Measurements from ENCODE around the gene PRPF6. TPM values are rescaled to one million over a fixed set of nuclear protein-coding genes. Genes with fewer than 3 reads are reported as not detected.
A peak's percentile ranks its signal among the peaks of the same experiment; 100 is the strongest.

PRPF6 gene
- total and polyA plus RNA-seq, 2 donors (not counting 3 experiments of a cell fraction or from before 2014, with no cell fraction given): 35.3 to 67.4 TPM

GRCh38 chr20:64035933-64036345 is 55.0 kb downstream of the PRPF6 start, which contains the start of gene C20orf204:
C20orf204 (plus strand) TSS chr20:64036182; CDS start chr20:64036324, 142 bp downstream.
- no TSS peak for BruUV-seq (replicated peaks)
- no peak within 1 kb of the TSS for H2AFZ ChIP-seq (ENCODE audit: low read depth, low read length)
- H3K4me3 ChIP-seq (replicated peaks in 1 of 3; ENCODE audit: insufficient read depth in 1 of 3, low read depth in 1 of 3, low read length in 3 of 3): no peak within 1 kb of the TSS
- TF ChIP-seq, protein P1, sequence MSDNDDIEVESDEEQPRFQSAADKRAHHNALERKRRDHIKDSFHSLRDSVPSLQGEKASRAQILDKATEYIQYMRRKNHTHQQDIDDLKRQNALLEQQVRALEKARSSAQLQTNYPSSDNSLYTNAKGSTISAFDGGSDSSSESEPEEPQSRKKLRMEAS (IDR thresholded peaks at IDR 0.05; ENCODE audit: insufficient read depth, insufficient read length): no peak
- TF ChIP-seq POLR2AphosphoS5 (IDR thresholded peaks at IDR 0.05; ENCODE audit: insufficient read depth, low read depth, low read length) (peak; percentile 1), FOS (IDR thresholded peaks at IDR 0.05; ENCODE audit: borderline replicate concordance, insufficient read depth, low read length) (no peak)
- H3K9ac ChIP-seq (replicated peaks; ENCODE audit: extremely low read depth, insufficient read depth, low read length): no peak within 1 kb of the TSS
- H3K4me2 ChIP-seq (ENCODE audit: insufficient read depth, low read length): no peak within 1 kb of the TSS
- dilution Hi-C loops (cut with MboI; ENCODE audit: extremely low pct_ligation_motif_present, low sequenced_read_pairs) (no loop called here), intact Hi-C loops (cut with micrococcal nuclease) (no loop called here)
- ChIA-PET POLR2A (no interaction called here), CTCF (interaction anchor here (7.5 kb wide), 1 partner anchor 20 kb away, joined by 412 read pairs; the partner anchor contains the start of genes SOX18 and TCEA2)
- peaks cover 0 to 13% of the 10 kb centered on the region in 2 experiments for H3K36me3 ChIP-seq (ENCODE audit: control insufficient read depth in 2 of 2, extremely low read depth in 1 of 2, insufficient read depth in 2 of 2, low read length in 2 of 2)
- H4K20me1 ChIP-seq (replicated peaks; ENCODE audit: control insufficient read depth, extremely low read depth, insufficient read depth, low read length): no peaks in the 10 kb centered on the region
- no peak within 1 kb of the TSS for H3K27ac ChIP-seq (ENCODE audit: insufficient read depth, low read depth, low read length)
- no peaks in the 10 kb centered on the region for H3K79me2 ChIP-seq (ENCODE audit: control insufficient read depth, insufficient read depth, low read length)
- DNase-seq (ENCODE audit: low read depth, low spot score) (no peak), FAIRE-seq (no peak)
- no peaks in the 10 kb centered on the region for H3K9me3 ChIP-seq (replicated peaks; ENCODE audit: control insufficient read depth, insufficient read depth, low read length)
- H3K4me1 ChIP-seq (ENCODE audit: control insufficient read depth, extremely low read depth, insufficient read depth, low read length): peaks cover 25% of the 10 kb centered on the region
- no peaks in the 10 kb centered on the region for H3K27me3 ChIP-seq (ENCODE audit: control insufficient read depth in 2 of 2, insufficient read depth in 2 of 2, low read length in 2 of 2)
- no peaks in the 10 kb centered on the region for H3K9me1 ChIP-seq (replicated peaks; ENCODE audit: control insufficient read depth, extremely low read depth, insufficient read depth, low read length)

DNA sequence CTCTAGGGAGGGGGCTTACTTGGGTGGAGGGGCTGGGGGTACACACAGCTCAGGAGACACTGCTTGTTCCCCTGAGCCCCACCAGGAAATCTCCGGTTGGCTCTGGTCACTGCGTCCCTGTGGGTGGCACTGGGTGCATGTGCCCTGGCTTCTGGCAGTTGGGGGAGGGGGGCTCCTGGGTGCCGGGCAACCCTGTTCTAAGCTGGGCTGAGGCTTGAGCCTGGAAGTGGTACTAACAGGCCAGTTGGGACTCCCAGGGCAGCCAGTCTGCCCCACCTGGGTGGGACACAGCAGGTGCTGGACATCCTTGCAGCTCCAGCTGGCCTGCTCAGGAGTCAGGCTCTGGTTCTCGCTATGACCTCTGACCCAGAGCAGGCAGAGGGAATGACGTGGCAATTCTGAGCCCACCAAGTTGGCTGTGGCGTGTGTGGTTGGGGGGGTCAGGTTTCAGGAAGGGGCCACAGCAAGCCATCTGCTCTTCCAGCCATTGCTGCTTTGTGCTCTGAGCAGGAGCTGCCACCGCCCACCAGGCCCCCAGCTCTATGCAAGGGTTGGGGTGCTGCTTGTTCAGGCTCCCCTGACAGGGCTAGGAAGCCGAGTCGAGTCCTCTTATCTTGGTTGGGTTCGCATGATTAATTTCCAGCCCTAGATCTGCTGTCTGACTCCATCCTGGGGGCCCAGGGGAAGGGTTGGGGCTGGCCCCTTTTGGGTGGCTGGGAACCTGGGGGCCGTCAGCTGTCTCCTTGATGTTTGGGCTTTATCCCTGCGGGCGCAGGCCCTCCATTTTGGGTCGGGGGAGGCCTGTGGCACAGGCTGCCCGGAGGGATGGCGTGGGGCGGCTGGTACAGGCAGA is 55.6 kb downstream of the PRPF6 start:
- Histone ChIP-seq H3K9me1 (replicated peaks; ENCODE audit: control insufficient read depth, extremely low read depth, insufficient read depth, low read length) (no peaks in the 10 kb centered on the region), H3K4me1 (ENCODE audit: control insufficient read depth, extremely low read depth, insufficient read depth, low read length) (peaks cover 31% of the 10 kb centered on the region), H3K9ac (replicated peaks; ENCODE audit: extremely low read depth, insufficient read depth, low read length) (no peak overlapping the region), H3K9me3 (replicated peaks; ENCODE audit: control insufficient read depth, insufficient read depth, low read length) (no peaks in the 10 kb centered on the region), H3K27me3 (ENCODE audit: control insufficient read depth in 2 of 2, insufficient read depth in 2 of 2, low read length in 2 of 2) (no peaks in the 10 kb centered on the region), H3K36me3 (ENCODE audit: control insufficient read depth in 2 of 2, extremely low read depth in 1 of 2, insufficient read depth in 2 of 2, low read length in 2 of 2) (peaks cover 0 to 13% of the 10 kb centered on the region in 2 experiments), H2AFZ (ENCODE audit: low read depth, low read length) (no peak overlapping the region), H3K27ac (ENCODE audit: insufficient read depth, low read depth, low read length) (no peak overlapping the region), H3K4me3 (replicated peaks in 1 of 3; ENCODE audit: insufficient read depth in 1 of 3, low read depth in 1 of 3, low read length in 3 of 3) (no peak overlapping the region), H4K20me1 (replicated peaks; ENCODE audit: control insufficient read depth, extremely low read depth, insufficient read depth, low read length) (no peaks in the 10 kb centered on the region), H3K79me2 (ENCODE audit: control insufficient read depth, insufficient read depth, low read length) (no peaks in the 10 kb centered on the region), H3K4me2 (ENCODE audit: insufficient read depth, low read length) (no peak overlapping the region)
- TF ChIP-seq POLR2A (IDR thresholded peaks at IDR 0.05; ENCODE audit: low read depth, low read length): peak; percentile 18
- TF ChIP-seq FOS (IDR thresholded peaks at IDR 0.05; ENCODE audit: borderline replicate concordance, insufficient read depth, low read length): no peak
- dilution Hi-C loops (cut with MboI; ENCODE audit: extremely low pct_ligation_motif_present, low sequenced_read_pairs): no loop called here
- POLR2A ChIA-PET: no interaction called here
- FAIRE-seq (no peak), DNase-seq (ENCODE audit: low read depth, low spot score) (no peak)
- CTCF ChIA-PET: interaction anchor here (0.8 to 7.5 kb wide), 2 partner anchors 19 to 56 kb away, joined by 4 to 412 read pairs; partner anchors contain the start of genes PRPF6, SOX18 and TCEA2
- no TSS peak for BruUV-seq (replicated peaks)
- intact Hi-C loops (cut with micrococcal nuclease): no loop called here
